Measurements from ENCODE around the gene IL17REL.
A peak's percentile ranks its signal among the peaks of the same experiment; 100 is the strongest.

IL17REL gene

DNA sequence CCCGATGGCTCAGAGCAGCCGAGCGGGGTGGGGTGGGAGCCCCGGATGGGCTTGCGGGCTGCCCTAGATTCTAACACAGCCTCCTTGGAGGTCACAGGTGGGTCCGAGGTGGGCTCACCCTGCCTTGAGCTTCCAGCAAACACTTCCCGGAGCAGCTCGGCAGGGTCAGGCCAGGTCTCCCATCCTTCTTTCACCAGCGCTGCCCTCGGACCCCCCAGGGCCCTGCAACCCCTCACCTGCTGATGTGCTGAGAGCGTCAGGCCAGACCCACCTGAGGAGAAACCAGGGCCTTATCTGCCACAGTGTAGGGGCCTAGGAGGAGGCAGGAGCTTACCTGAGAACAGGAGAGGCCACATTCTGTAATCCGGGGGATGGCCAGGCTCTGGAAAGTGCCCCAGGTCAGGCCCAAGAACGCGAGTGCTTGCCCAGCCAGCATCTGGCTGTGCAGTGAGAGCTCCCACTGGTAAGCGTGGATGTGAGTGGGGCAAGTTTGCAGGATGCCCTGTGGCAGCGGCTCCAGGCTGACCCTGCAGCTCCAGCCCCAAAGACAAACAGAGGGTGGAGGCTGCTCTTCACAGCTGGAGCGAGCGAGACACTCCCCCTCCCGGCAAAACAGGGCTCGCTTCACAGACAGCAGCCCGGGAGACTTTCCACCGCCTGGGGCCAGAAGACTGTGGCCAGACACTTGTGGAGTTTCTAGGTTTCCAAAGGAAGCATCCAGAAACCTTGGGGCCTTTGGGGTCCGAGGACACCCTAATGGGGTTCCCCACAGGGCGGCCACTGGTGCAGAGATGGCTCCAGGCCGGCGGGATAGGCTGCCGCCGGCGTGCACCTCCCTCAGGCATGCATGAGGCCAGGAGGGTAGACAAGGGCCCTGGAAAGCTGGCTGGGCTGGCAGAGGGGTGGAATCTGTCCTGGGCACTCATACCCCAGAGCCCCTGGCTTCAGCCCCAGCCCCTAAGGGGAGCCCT, at the start of gene IL17REL:
Gene IL17REL (minus strand): TSS at position 555 of the 971 bp plus-strand sequence. CDS start 119 bp downstream, at position 436.
- DNase-seq, result no peak

DNA sequence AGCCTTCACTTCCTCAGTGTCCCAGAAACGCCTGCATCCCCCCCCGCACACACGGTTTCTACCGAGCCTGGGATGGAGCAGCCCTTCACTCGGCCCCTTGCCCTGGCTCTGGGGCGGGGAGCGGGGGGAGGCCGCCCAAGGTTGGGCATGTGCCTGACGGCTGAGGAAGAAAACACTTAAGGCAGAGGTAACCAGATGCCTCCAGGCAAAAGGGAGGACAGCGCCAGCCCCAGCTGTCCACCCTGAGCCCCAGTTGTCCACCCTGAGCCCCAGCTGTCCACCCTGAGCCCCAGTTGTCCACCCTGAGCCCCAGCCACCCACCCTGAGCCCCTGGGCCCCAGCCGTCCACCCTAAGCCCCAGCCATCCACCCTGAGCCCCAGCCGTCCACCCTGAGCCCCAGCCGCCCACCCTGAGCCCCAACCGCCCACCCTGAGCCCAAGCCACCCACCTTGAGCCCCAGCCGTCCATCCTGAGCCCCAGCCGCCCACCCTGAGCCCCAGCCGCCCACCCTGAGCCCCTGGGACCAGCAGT, 49.3 kb upstream of the IL17REL start:
- DNase-seq, result no peak

DNA sequence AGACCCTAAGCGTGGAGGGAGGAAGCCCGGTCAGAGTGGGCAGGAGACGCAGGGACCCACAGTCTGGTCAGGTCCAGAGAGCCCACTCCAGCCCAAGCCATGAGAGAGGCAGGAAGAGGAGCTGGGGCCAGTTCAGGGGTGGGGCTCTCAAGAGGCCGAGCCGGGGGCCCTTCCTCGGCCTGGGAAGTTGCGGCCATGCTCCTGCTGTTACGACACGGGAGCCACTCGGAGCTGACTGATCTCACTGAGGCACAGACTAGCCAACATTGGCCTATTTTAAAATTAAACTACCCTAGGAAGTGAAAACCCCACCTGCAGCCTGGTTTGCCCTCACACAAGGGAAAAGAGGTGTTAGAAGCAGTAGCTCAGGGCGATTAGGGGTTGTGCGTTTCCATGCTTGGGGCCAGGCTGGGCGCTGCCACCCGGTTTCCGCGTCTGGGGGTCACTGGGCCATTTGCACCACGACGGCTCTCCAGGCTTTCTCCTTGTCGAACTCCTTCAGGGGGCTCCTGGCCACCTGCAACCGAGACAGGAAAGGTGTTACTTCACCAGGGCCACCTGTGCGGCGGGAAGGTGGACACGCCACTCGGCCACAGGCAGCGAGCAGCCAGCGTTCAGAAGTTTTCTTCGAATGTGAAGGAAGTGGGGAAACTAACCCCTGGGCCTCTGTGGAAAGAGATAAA, 48.7 kb upstream of the IL17REL start:
- no peak for DNase-seq

DNA sequence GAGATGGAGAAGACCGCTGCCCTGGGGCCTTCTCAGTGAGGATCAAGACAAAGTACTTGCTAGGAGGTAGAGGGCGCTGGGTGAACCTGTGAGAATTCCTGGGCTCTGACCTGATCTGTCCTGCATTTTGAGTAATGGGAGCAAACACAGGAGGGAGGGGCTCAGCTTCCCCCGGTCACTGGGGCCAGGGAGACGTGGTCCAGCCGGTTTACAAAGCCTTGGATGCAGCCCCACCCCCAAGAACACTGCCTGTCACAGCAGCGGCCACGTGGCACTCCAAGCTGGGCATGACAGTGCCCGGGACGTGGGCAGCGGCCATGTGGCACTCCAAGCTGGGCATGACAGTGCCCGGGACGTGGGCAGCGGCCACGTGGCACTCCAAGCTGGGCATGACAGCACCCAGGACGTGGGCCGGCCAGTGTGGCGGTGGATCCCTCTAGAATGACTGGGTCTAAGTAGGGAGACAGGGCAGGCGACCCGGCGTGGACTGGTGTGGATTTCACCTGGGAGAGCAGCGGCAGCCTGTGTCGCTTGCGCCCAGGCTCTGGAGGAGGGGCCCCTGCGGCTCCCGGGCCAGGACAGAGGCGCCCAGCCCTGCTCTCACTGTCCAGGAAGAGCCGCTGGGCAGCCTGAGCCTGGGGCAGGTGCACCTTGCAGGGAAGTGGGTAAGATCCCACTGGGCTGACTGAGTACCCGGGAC, 48.0 kb upstream of the IL17REL start:
- no peak for DNase-seq

DNA sequence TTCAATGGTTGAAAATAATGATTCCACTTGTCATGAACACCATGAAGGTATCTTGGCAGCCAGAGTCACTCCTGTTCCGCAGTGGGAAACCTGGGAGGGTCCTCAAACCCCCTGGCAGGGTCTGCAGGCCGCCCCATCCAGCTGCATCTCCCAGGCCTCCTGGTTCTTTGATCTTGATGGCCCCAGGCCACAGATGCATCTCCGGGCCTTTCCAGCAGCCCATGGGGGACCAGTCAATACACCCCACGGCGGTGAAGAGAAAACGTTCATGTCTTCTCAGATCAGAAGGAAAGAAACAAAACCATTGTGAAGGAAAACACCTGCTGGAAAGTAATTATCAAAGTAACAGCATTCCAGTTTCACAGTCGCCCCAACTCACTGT, 47.3 kb upstream of the IL17REL start:
- DNase-seq, result no peak

DNA sequence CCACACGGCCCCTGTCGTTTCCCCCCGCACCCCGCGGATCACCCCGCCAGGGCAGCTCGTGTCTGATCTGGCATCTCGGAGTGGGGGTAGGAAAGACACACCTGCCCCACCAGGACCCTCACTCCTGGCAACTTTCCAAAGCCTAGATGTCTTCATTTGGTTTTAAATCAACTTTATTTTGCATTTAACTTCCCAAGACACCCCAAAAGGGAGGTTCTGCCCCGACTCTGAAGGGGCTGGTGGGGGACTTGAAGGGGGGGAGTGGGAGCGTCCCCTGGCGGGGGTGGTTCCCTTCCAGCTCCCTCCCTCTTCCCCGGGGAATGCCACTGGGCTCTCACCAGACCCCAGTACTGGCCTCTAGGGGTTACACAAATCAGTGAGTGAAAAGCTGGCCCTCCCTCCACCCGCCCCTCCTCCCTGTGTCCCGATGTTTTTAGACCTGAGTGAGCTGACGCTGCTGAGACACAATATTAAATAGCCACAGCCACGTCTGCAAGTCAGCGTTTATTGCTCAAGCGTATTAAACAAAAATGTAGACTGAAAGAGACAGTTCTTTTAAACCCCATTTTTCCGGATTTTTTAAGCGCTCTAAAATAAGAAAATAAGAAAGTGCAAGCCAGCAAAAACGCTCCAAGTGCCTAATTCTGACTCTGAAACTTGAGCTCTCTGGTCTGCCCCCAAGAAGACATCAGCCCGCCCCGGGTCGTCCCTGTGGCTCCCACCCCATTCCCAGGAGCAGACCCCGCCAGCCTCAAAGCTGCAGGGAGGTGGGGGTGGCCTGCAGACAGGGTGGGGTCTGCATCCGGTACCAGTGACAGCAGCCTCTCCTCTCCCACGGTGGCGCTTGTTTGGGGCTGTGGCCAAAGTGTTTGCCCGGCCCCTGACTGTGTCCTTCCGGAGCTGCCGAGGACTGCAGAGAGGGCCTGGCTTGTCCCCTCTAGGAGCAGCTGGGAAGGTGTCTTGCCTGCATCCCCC, 46.6 kb upstream of the IL17REL start:
- DNase-seq, result peak; percentile 4

DNA sequence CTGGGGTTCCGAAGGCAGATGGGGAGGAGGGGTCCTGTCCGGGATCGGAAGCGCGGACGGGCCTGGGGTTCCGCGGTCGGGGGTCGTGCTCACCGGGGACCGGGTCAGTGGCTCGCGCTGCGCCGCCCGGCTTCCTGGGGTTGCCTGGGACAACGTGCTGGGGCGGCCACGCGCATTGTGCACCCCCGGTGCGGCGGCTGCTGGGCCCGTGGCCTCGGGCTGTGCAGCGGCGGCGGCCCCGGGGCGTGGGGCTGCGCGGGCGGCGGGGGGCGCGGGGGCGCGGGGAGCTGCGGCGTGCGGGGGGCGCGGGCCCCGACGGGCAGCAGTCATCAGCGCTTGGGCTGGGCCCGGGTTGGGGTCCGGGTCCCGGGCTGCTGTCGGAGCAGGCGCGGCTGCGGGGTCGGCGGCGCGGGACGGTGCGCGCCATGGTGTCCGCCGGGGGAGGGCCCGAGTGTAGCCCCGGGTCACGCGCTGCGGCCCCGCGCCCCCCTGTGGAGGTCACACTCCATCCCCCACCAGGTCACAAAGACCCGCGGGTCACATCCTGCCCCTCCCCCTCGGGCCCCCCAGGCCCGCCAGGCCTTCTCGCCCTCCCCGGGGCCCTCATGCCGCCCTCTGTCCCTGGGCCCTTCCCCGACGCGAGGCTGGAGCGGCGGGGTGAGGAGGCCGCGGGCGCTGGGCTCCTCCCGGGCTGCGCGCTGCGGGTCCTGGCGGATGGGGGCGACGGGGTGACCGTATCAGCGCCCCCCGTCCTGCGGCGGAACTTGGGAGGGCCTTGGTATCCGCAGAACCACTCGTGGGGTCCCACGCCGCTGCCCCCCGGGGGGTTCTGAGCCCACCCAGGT, 45.7 kb upstream of the IL17REL start, which contains the start of gene TTLL8:
Gene TTLL8 (minus strand): TSS at position 238 of the 845 bp plus-strand sequence.
- DNase-seq, result no peak

DNA sequence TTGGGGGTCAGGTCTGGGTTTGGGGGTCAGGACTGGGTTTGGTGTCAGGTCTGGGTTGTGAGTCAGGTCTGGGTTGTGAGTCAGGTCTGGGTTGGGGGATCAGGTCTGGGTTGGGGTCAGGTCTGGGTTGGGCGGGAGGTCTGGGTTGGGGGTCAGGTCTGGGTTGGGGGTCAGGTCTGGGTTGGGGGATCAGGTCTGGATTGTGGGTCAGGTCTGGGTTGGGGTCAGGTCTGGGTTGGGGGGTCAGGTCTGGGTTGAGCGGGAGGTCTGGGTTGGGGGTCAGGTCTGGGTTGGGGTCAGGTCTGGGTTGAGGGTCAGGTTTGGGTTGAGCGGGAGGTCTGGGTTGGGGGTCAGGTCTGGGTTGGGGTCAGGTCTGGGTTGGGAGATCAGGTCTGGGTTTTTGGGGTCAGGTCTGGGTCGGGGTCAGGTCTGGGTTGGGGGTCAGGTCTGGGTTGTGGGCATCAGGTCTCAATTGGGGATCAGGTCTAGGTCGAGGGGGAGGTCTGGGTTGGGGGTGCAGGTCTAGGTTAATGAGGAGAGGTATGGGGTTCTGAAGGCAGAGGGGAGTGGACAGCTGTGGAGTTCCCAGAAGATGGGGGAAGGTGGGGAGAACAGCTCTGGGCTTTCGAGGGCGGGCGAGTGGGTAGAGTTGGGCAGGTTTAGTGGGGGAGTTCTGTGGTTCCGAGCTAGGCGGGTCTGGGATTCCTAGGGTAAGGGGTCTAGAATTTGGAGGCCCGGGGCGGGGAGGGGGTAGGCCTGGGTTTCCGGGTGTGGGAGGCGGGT, 44.9 kb upstream of the IL17REL start:
- DNase-seq, result no peak

DNA sequence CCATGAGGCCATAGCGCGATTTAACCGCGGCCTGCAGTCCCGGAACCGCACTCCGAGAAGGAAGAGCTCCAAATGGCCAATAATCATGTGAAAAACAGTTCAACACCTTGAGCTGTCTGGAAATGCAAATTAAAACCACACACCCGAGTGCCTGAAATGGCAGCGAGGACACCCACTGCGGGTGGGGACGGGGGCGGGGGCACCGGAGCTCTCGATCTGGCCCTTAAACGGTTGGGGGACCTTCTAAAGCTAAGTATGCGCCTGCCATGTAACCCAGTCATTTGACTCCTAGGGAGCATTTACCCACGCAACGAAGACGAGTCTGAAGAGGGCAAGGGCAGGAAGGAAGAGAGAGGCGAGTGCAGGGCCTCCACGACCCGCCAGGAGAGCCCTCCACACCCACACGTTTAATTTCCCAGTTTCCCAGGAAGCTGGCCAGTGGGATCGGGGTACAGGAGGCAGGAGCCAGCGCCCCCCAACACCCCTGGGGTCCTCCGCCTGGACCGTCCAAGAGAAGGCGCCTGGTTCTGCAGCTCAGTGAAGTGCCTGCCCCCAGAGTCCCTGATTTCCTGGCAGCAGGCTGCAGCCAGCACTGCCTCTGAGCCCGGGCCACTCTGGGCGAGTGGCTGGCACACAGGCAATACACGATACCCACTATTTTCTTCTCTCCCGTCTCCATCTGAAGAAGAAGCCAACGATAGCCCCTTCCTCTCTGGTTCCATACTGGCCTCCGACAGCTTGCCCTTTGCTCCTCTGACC, 43.8 kb upstream of the IL17REL start:
- no peak for DNase-seq

DNA sequence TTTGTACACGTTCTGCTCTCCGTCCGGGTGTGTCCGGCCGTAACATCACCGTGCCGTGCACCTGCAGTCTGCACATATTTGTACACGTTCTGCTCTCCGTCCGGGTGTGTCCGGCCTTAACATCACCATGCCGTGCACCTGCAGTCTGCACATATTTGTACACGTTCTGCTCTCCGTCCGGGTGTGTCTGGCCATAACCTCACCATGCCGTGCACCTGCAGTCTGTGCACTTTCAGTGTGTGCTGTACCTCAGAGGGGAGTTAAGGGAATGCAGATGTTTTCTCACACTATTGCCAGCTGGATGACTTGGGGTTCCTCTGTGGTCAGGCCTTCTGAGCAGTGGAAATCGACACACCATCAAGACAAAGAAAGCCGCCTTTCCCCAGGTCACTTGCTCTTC, 41.3 kb upstream of the IL17REL start:
- no peak for DNase-seq

DNA sequence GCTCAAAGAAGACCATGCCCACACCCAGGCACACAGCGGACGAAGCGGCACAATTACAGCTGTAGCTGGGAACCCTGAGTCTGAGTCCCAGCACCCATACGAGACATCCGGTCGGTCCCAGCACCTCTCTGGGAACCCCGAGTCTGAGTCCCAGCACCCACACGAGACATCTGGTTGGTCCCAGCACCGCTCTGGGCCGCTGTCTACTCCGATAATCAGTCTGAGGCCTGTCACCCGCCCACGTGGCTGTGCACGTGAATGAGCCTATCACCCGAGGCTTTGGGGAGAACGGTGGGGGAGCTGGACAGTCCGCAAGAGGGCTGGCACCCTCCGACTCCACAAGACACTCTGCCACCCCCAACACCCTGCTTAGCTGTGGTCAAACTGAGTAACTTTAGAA, 39.4 kb upstream of the IL17REL start:
- no peak for DNase-seq

DNA sequence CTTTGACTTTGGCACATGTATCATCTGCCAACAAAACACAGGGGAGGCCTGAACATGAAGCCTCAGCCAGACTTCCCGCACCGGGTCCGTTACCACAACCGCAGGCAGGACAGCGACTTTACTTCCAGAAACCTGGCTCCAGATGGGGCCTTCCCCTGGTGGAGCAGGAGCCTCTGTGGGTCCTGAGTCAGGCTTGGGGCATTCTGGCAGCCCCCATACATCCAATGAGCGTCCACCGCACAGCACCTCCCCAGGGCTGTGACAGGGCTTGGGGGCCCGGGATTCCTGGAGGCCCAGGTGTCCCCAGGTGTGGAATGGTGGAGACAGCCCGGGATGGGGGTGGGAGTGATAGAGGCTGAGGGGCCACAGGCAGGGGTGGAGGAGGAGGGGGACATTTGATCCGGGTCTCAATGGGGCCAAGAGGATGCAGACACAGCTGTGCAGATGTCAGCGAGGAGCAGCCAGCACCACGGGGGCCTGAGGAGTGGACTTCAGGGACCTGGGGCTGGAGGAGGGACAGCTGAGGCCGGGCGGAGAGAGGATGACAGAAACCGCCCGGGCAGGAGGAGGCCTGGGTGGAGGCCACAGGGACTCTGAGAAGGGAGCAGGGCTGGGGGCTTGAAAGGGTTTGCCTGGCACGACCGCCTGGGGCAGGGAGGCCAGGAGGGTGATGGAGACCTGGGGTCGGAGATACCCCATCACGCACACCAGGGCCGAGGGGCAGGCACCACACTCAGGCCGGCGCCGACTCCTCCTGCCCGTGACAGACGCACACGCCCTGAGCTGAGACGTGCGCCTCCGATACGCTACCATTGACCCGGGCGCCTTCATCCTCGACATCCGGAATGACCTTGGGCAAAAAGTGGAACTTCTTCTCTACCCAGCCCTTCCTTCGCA, 37.0 kb upstream of the IL17REL start:
- DNase-seq, result no peak

DNA sequence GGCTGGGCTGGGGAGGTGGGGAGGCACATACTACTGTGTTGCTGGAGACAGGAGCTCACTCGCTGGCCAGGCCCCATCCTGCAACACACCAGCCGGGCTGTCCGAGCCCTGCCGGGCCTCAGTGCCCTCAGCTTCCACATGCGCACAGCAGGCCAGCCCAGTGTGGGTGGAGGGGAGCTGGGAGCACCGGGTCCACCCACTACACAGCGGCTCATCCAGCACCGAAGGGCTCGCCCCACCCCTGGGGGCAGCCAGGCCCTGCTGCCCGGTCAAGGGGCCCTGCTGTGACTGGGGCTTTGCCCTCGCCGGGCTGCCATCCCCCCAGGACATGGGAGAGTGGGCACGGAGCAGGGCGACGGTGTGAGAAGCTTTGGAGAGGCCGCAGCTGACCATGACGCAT, 36.3 kb upstream of the IL17REL start:
- DNase-seq, result no peak

DNA sequence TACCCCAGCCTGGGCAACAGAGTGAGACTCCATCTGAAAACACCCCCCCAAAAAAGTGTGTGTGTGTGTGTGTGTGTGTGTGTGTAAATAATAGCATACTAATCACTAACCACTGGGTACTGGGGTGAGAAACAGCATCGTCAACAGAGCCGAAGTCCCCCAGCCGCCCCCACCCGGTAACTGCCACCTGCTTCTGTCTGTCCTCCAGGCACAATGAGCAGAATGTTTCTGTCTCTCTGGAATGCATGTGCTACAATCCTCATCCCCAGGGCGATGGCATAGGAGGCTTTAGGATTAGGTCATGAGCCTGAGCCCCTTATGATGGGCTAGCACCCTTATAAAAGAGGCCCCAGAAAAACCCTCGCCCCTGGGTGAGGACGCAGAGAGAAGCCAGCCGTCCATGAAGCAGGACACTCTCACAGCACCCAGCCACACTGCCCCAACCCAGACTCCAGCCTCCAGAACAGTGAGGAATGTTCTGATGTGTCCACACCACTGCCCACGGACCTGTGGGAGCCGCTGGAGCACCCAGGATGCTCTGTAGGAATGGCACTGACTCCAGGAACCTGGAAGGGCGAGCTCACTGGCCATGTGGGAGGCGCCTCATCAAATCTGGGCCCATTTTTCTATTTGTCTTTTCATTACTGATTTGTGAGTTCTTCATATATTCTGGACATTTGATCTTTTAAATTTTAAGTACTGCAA, 35.6 kb upstream of the IL17REL start:
- no peak for DNase-seq

DNA sequence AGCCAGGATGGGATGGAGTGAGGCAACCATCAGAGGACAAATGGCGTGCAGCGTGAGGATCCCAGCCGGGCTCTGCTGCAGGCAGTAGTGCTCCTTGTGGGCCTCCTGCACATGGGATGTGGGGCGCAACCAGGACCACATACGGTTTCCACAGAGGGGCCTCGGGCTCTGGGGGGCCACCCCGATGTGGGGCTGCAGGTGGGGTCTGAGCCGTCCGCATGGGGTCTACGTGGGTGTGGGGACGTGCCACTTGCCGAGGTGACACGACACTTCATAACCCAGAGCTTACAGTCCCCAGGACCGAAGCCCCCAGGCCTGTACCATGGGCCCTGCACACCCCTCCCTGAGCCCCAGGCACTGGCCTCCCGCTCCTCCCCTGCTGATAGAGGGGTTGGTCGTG, 34.8 kb upstream of the IL17REL start:
- DNase-seq, result no peak

DNA sequence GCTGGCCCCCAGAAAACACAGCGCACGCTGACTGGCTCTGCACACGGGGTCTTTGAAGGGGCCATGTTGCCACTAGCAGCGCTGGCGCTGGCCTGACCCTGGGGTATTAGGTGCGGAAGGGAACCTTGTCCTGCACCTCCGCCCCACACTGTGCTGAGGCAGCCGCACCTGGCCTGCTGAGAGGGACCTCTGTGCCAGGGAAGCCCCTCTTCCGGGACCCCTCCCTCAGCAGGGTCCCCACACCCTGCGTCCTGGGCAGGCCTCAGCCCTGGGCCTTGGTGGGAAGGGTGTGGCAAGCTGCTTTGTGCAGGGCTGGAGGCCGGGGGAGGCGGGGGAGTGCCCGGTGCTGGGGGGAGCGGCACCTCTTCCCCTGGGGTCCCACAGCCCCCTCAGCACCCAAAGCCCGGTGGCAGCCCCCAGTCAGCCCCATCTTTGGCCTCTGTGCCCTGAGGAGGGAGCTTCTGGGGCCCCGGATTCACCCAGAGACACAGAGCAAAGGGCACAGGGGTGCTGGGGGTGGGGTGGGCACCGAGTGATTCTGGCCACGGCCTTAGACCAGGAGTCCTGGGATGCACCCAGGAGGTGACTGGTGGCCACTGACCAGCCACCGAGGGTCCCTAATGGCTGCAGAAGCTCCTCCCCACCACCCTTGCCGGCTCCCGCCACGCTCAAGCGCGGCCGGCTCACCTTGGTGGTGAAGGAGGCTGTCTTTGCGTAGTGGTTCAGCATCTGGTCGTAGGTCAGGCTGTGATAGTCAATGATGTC, 34.1 kb upstream of the IL17REL start:
- DNase-seq, result no peak

DNA sequence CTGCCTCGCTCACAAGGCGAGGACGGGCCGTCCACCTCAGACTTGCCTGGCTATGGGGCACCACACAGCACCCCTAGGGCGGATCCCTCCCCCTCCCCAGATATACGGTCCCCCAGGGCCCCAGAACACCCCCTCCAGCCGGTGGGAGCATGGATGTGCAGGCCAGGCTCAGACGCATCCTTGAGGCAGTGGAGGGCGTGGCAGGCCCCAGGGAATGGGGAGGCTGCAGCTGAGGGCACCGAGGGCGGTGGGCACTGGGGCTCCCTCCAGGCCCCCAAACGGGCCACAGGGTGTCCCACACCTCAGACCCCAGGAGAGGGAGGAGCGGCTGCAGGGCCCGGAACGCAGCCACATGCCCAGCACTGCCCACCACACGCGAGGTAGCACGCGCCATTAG, 33.5 kb upstream of the IL17REL start:
- no peak for DNase-seq
